RPMI7951 (cell line): Measurements from ENCODE around the gene ZC2HC1B. TPM values are rescaled to one million over a fixed set of nuclear protein-coding genes. Genes with fewer than 3 reads are reported as not detected.

Source experiments
- DNase-seq: peaks from one replicate; pipeline ENCODE4 v3.0.0-alpha.2; 2012; ENCODE audit warnings: low read depth
- total RNA-seq: library from RNA; depleted of rRNA; stranded (reverse); fragments of >200 nt; shearing (Covaris generic); gene quantifications from 2 replicates; pipeline ENCODE4 v1.2.3, GENCODE V29; 2014

Gene ZC2HC1B
- total RNA-seq, 1 experiment from 2014 or later: not detected

GRCh38 chr6:143961886-143962878 lies 97.9 kb downstream of the ZC2HC1B start:
- DNase-seq: peak; percentile 15

DNA sequence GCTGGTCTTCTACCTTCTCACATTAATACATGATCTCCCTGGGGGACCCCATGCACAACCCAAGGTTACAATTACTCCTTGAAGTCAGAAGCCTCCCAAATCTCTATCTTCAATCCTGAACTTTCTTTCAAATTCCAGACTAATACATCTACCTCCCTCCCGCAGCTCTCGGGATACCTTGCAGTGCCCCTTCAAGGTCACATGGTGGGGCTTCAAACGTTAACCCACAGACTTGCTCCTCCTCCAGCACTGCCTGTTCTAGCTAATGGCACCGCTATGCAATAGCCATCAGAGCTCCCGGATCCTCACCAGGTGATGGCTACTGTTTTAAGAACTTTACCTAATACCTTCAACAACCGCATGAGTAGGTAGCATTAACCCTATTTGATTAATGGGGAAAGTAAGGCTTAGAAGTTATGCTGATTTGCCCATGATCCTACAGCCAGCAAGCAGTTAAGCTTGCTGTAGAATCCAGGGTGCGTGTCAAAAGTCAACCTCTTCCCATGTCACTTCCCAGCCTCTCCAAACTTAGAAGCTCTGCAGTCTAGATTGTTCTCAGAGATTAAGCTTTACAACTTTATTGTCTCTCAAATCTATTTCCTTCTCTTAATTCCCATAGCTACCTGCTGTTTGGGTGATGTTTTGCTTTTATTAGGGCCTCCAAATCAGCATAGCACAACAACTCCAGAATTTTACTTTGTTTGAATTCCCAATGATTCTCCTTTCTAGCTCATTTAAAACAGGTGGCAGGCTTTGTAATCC lies 99.1 kb downstream of the ZC2HC1B start:
- DNase-seq: no peak

DNA sequence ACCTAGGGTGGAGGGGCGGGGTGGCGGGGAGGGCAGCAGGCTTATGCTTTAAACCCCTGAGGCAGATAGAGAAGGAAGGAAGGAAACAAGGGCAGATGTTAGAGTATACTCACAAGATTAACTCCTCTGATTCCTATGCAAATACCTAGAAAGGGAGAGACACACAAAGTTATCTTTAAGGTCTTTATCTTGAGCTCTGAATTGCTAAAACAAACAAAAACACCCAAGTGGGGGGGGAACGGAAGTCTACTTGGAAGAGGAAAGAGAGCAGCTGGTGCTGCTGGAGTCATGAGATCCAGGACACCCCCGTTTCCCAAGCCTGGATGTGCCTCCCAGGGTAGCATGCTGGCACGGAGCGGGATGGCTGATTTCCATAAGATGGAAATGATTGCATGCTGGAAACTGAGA lies 100.4 kb downstream of the ZC2HC1B start:
- DNase-seq: peak; percentile 19

DNA sequence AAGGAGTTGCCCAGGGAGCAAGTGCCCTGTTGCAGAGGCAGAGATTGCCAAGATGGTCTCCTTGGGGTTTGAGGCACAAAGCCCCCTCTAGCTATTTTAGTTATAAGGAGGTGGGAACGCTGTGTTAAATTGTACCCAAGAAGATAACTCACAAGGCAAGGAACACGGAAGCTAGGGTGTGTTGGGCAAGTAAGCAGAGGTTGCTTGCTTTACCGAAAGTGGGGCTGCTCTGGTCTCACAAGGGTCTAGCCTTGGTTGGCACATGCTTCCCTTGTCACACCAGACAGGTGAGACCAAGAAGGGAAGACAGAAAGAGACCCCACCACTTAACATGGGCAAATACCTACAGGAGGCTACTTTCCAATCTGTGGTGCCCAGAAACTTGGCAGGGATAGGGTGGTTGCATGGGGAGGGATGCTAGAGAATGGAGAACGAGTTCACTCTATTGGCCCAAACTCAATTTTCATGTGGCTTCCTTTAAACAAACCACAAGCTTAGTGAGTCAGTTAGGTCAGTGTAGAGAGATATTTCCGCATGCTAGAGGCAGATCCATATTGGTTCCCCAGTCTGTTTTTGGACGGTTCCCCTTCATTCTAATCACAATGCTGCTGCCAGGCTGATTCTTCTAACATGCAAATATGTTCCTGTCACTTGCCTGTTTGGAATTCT lies 101.4 kb downstream of the ZC2HC1B start:
- peak; percentile 90 for DNase-seq

GRCh38 chr6:143966312-143966711 lies 102.0 kb downstream of the ZC2HC1B start:
- no peak for DNase-seq

DNA sequence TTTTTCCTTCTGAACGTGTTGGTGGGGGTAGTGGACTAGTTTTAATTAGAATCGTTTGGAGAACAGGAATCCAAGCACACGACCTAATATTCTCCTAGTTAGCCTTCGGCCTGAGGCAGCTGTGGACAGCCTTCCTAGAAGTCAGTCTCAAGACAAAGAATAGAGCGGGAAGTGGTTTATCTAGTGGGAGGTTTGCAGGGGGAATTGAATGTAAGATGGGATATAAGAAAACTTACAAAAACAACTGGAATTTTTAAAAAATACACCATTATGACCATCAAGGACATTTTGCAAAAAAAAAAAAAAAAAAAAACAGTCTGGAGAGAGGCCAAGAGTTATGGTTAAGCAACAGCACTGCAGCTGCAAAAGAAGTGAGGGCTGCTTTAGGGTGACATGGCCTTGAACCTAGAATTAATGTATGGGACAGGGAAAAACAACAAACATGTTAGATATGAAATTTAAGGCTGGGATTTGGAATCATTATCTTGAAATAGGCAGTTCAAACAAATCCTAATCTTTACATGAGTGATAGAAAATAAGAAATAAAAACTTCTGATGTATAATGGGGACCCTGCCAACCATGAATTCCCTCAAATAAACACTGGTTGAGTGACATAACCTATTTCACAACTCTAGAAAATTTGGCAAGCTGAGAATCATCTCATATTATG lies 103.6 kb downstream of the ZC2HC1B start:
- peak; percentile 13 for DNase-seq

DNA sequence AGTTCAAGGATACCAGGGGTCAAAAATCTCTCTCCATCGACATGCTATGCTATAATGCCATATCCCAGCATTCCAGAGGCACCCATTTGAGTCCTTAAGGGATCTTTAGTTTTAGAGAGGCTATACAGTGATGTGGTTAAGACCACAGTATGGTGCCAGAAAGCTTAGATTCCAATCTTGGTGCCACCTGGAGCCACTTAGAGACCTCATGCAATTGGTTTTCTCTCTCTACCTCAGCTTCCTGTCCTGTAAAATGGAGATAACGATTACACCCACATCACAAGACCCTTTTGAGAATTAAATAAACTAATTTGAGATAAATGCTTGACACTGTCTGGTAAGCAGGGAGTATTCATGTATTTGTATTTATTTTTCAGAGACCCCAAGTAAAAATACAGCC lies 104.8 kb downstream of the ZC2HC1B start:
- DNase-seq: peak; percentile 25

DNA sequence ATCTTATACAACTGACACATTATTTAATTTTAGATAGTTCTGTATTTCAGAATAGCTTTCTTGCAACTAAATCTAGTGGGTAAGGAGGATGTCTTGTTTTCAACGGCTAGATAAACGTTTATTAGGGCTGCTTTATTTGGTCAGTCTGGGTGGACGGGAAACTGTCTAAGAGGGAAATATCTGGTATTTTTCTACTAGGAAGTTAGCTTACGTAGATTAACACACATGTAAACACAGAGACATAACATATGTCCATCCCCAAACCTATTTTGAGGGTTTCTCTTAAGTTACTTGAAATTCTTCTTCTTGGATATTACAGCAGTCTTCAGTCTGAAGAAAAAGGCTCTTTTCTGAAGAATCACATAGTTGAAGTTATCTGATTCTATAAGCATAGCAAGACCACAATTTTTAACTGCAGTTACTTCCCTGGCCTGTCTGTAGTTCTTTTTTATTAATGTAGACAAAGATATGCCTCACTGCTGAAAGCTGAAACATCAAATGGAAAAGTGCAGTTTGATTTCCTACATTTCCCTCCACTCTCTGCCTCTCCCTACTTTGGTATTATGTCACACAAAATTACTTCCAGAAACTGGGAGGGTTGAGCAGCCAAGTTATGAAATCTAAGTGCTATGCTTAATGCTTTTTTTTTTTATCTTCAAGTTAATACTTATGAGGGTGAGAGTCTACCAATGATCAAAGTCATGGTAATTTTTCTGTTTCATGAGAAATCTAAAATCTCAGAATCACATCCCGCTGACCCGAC lies 106.4 kb downstream of the ZC2HC1B start:
- no peak for DNase-seq

DNA sequence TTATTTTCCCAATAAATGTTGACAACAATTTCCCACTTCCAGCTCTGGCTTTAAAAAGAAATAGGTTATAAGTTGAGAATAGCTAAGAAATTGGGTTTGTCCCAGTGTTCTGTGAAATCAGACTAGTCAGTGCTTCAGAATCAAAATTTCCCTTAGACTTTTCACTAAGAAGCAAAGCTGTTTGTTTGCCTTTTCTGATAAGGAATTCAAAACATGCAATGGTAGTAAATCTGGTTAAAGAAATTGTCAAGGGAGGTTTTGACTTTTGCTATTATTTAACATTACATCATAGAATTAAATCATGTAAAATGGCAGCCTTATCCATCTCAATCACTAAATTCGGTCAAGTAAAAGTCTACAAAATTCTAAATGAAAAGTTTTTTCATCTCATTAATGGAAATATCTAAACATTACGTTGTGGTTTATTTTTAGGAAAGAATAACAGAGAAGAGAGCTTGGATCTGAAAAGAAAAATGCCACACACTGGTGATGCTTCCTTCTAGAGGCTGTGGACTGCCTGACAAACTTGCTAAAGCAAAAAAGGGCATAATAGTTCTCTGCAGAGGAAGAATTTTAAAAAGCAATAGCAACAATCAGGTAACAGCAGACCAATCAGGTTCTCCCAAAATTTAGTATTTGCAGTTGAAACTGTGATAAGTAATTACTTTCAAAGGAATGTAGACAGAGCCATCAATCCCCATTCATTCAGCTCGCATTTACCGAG lies 107.4 kb downstream of the ZC2HC1B start:
- DNase-seq: no peak

DNA sequence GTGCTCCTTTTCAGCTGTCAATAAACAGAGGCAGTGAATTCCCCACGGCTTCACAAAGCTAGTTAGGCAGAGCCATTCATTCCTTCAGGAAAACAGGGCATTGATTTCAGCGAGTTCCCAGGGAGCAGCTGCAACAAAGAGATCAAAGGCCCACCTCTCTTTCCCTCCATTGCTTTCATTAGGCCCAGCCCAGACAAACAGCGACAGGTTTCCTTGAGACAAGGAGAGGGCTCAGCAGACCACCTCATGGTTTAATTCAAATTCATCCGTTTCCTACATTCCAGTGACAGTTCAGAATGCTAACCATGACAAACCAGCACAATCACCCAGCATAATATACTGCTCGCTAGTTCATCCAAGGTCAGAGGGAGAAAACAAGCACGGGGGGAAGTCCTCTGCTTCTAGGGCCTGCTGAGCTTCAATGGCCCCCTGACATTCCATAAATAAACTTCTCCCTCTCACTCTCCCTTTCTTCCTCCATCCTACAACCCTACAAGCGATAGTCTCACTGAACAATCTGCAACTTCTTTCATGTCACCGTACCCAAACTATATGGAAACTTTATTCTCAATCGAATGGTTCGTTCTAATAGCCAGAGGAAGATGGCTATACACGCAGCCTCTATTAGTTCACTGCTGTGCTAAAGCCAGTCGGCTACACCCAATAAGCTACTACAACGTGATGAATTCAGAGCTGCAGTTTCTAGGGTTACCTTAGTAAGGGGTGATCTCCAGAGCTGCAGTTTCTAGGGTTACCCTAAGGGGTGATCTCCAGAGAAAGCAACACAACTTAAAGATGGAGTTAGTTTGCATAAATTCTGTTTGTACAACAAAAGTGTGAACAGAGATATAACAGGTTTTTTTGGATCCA lies 109.1 kb downstream of the ZC2HC1B start:
- no peak for DNase-seq

DNA sequence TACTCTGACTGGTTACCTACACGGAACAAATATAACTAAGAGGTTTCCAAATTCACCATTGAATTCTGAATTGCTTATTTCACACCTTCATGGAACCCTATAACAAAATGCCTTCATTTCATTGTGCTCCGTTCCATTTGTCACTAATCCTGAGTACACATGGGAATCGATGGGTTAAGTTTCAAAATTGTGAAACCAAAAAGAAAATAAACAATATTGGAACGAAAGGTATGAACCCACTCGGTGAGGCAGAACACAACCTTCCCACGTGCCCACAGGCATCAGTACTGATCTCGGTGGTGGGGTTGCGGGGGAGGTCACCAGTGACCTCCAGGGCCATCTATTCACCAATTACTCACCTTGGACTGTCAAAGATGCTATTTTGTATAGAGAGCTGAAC lies 109.8 kb downstream of the ZC2HC1B start:
- DNase-seq: no peak

GRCh38 chr6:143976806-143977349 lies 112.6 kb downstream of the ZC2HC1B start:
- DNase-seq: no peak

DNA sequence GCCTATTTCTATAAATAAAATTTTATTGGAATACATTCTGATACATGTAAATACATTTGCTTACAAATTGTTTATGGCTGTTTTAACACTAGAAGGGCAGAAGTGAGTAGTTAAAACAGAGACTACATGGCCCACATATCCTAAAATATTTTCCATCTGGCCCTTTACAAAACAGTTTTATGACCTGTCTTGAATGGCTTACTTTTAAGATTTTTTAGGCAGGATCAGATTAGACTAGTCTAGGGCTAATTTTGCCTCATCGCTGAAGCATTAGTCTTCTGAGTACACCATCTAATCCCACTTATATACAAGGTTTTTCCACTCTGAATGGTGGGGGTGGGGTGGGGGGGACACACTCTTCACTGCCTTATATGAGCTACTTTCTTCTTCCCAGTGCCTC lies 116.6 kb downstream of the ZC2HC1B start:
- no peak for DNase-seq

DNA sequence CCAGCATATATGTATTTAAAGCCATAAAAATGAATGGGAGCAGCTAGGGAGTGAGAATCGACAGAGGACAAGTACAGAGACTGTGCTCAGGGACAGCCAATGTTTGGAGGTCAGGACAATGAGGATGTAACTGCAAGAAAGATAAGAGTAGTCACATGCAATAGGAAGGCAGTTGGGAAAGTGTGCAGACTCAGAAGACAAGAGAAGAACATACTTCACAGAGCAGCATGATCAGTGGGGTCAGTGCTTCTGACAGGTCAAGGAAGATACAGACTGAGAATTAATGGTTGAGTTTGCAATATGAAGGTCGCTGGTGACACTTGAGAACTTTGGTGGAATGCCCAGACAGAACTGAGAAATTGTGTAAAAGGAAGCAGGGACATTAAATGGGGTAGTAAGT lies 118.7 kb downstream of the ZC2HC1B start:
- DNase-seq: no peak

- DNase-seq: no peak
Measured at GRCh38 chr6:143984666-143985065, 120.4 kb downstream of the ZC2HC1B start.

GRCh38 chr6:143986463-143987065 lies 122.3 kb downstream of the ZC2HC1B start:
- no peak for DNase-seq
